Esophagus muscularis mucosa (tissue), 4 donors: ENCODE data around the gene DNM1. TPM values are rescaled to one million over a fixed set of nuclear protein-coding genes. Genes with fewer than 3 reads are reported as not detected.

Experiments
- DNase-seq: peaks from one replicate; pipeline ENCODE4 v3.0.0-alpha.2; 2017; ENCODE audit errors: extremely low spot score
- H3K27ac ChIP-seq, 4 donors: fragments of 200-600 bp; sonication (generic); replicated peaks in 1 of 4; 1 replicate in 3 of 4; 2 replicates in 1 of 4; pipeline ENCODE4 v1.5.1; 2016 to 2019; ENCODE audit warnings: mild to moderate bottlenecking in 1 of 4
- H3K27me3 ChIP-seq, 4 donors: fragments of 200-600 bp; sonication (generic); one replicate each; pipeline versions ENCODE4 v1.5.1 to v1.6.0; 2016 to 2019
- H3K36me3 ChIP-seq, 4 donors: fragments of 200-600 bp; sonication (generic); one replicate each; pipeline ENCODE4 v1.5.1; 2016 to 2019
- H3K4me1 ChIP-seq, 4 donors: fragments of 200-600 bp; sonication (generic); one replicate each; pipeline ENCODE4 v1.5.1; 2016 to 2019
- H3K4me3 ChIP-seq, 4 donors: fragments of 200-600 bp; sonication (generic); 1 replicate in 2 of 4; 2 replicates in 2 of 4; pipeline ENCODE4 v1.5.1; 2016 to 2019; ENCODE audit warnings: mild to moderate bottlenecking in 4 of 4, moderate library complexity in 1 of 4
- H3K9me3 ChIP-seq, 4 donors: fragments of 200-600 bp; sonication (generic); 1 replicate in 3 of 4; 2 replicates in 1 of 4; pipeline ENCODE4 v1.5.1; 2016 to 2019
- CTCF ChIP-seq, 3 experiments: fragments of 200-600 bp in 2 of 3; fragments of 450-650 bp in 1 of 3; sonication (generic) in 2 of 3; IDR thresholded peaks; one replicate each; pipeline ENCODE4 v1.5.1; 2017 to 2019; ENCODE audit warnings: antibody characterized with exemption in 3 of 3, mild to moderate bottlenecking in 2 of 3, moderate library complexity in 1 of 3
- EP300 ChIP-seq: sonication (generic); formaldehyde crosslinking; IDR thresholded peaks from one replicate; pipeline ENCODE4 v1.6.1; 2017; ENCODE audit warnings: antibody characterized with exemption
- POLR2A ChIP-seq: fragments of 450-650 bp; IDR thresholded peaks from one replicate; pipeline ENCODE4 v1.6.1; 2017; ENCODE audit warnings: antibody characterized with exemption, moderate library complexity, mild to moderate bottlenecking, low read depth
- POLR2AphosphoS5 ChIP-seq, 2 donors: sonication (generic); formaldehyde crosslinking; IDR thresholded peaks; one replicate each; pipeline ENCODE4 v1.6.1; 2017; ENCODE audit warnings: antibody characterized with exemption in 2 of 2
- WGBS: methylation state at CpG from one replicate; pipeline ENCODE4 v1.1.5; 2018; 5-methylcytosine and 5-hydroxymethylcytosine counted together
- intact Hi-C: fragments of 100-400 bp; cut with DNase I; formaldehyde crosslinking; loops from one replicate; pipeline ENCODE4 v1.15.1; 2023
- total RNA-seq, 4 donors: library from RNA; depleted of rRNA; stranded (reverse); fragments of >200 nt; gene quantifications; one replicate each; pipeline versions ENCODE4 v1.1.0 to v1.2.1, GENCODE V29; 2016

DNM1 gene
- total RNA-seq, 4 donors from 2014 or later = 10.9 to 27.0 (median 16.8) TPM

DNA sequence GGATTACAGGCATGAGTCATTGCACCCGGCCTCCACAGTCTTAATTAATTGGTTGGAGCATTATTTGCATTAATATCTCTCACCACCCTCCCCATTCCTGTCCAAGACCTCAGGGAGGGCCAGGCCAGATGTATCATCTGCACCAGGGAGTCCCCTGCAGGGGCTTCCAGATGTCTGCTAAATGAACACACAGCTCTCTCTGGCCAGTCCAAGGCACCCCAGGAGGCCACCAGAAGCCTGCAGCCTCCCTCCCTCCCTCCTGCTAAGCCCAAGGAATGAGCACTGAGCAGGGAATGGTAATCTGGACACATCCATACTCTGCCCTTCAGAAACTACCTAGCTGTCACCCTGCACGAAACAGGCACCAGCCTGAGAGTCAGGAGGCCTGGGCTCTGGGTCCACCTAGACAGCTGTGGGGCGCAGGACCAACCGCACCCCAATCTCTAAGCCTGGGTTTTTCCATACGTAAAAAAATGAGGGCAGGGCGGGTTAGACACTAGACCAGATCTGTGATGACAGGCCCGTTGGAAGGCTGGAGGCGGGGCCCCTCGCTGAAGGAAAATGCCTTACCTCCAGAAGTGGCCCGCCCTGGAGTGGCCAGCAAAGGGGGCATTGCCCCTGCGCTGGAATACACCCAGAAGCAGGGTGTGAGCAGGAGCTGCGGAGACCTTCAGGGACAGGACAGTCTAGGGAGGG is 20.1 kb upstream of the DNM1 start:
- Histone ChIP-seq H3K36me3 (peaks cover 40 to 87% (median 74%) of the 10 kb centered on the region in 4 donors), H3K27ac (no peak overlapping the region), H3K9me3 (no peaks in the 10 kb centered on the region), H3K4me1 (peaks cover 0 to 4% (median 2%) of the 10 kb centered on the region in 4 donors), H3K4me3 (no peak overlapping the region), H3K27me3 (no peaks in the 10 kb centered on the region)
- intact Hi-C loops = no loop called here
- TF ChIP-seq POLR2A = no peak
- no peak for TF ChIP-seq EP300
- TF ChIP-seq POLR2AphosphoS5 (IDR thresholded peaks at IDR 0.05) = no peak
- TF ChIP-seq CTCF (IDR thresholded peaks at IDR 0.05) = no peak
- 86% methylated on average over 12 of the region's 12 CpGs for WGBS
- no peak for DNase-seq

- peaks cover 11 to 23% (median 15%) of the 10 kb centered on the region in 4 donors for H3K4me1 ChIP-seq
- H3K27me3 ChIP-seq = no peaks in the 10 kb centered on the region
- H3K9me3 ChIP-seq = no peaks in the 10 kb centered on the region
- H3K27ac ChIP-seq = no peak overlapping the region
- 97% methylated on average over 11 of the region's 11 CpGs for WGBS
- H3K36me3 ChIP-seq = peaks cover 15 to 78% (median 58%) of the 10 kb centered on the region in 4 donors
- intact Hi-C loops = no loop called here
- TF ChIP-seq POLR2AphosphoS5 (IDR thresholded peaks at IDR 0.05) (no peak), CTCF (IDR thresholded peaks at IDR 0.05) (no peak), EP300 (no peak), POLR2A (no peak)
- no peak overlapping the region for H3K4me3 ChIP-seq
- DNase-seq = no peak
Observed at GRCh38 chr9:128185979-128186965, 16.9 kb upstream of the DNM1 start.

DNA sequence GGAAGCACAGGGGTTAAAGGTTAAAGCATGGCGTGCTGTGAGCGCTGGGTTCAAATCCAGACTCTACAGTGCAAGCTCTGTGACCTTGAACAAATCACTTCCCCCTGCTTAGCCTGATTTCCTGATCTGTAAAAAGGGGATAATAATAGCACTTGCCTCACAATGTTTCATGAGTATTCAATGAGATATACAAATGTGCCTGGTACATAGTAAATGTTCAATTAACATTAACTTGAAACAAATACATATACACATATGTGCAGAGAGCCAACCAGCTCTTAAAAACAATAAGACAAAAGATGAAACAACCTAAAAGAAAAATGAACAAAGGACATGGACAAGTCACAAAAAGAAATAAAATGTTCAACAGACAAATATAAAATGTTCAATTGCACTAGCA is 15.8 kb upstream of the DNM1 start:
- H3K4me1 ChIP-seq = peaks cover 14 to 25% (median 19%) of the 10 kb centered on the region in 4 donors
- no peak for DNase-seq
- no peaks in the 10 kb centered on the region for H3K9me3 ChIP-seq
- WGBS = 91% methylated on average over 2 of the region's 2 CpGs
- intact Hi-C loops = no loop called here
- no peak overlapping the region for H3K4me3 ChIP-seq
- H3K27me3 ChIP-seq = no peaks in the 10 kb centered on the region
- H3K27ac ChIP-seq = no peak overlapping the region
- TF ChIP-seq POLR2AphosphoS5 (IDR thresholded peaks at IDR 0.05) = no peak
- no peak for TF ChIP-seq EP300
- TF ChIP-seq POLR2A = no peak
- TF ChIP-seq CTCF (IDR thresholded peaks at IDR 0.05) = no peak
- peaks cover 15 to 76% (median 57%) of the 10 kb centered on the region in 4 donors for H3K36me3 ChIP-seq

- DNase-seq = no peak
- no peaks in the 10 kb centered on the region for H3K27me3 ChIP-seq
- TF ChIP-seq POLR2A = no peak
- no peak for TF ChIP-seq EP300
- no peak for TF ChIP-seq POLR2AphosphoS5 (IDR thresholded peaks at IDR 0.05)
- TF ChIP-seq CTCF (IDR thresholded peaks at IDR 0.05) = no peak
- intact Hi-C loops = no loop called here
- peaks cover 15 to 67% (median 50%) of the 10 kb centered on the region in 4 donors for H3K36me3 ChIP-seq
- H3K4me3 ChIP-seq = no peak overlapping the region
- H3K27ac ChIP-seq = no peak overlapping the region
- H3K4me1 ChIP-seq = peaks cover 22 to 33% (median 27%) of the 10 kb centered on the region in 4 donors
- H3K9me3 ChIP-seq = no peaks in the 10 kb centered on the region
- 87% methylated on average over 1 of the region's 1 CpG for WGBS
Observed at GRCh38 chr9:128188209-128188608, 15.0 kb upstream of the DNM1 start.
